Esophagus mucosa (tissue), 1 donor: Measurements from ENCODE around the gene RAPH1. TPM values are rescaled to one million over a fixed set of nuclear protein-coding genes. Genes with fewer than 3 reads are reported as not detected.
"Not testable (repeated sequence)": the region's sequence is repeated elsewhere in the genome, so short reads cannot be mapped to it uniquely, and the experiment has no call there.

Experiments
- ATAC-seq: fragments of 200-7000 bp; cut with Tn5 transposase; one replicate; pipeline ENCODE4 v1.9.1; 2020
- total RNA-seq: library from RNA; stranded (reverse); gene quantifications from one replicate; pipeline ENCODE4 v1.2.4, GENCODE V29; 2023
- donor health status: DM: yes; HTN: yes; CAD: no.

The RAPH1 gene
- total RNA-seq, 1 donor from 2014 or later, result 27.7 TPM

GRCh38 chr2:203432811-203433210 lies 102.3 kb downstream of the RAPH1 start:
- ATAC-seq, result no peak

- ATAC-seq, result no peak
These were observed 103.5 kb downstream of the RAPH1 start for GRCh38 chr2:203431391-203432185.

- not testable (repeated sequence) for ATAC-seq
These were observed 105.5 kb downstream of the RAPH1 start for GRCh38 chr2:203429643-203430042.

- ATAC-seq, result no peak
These were observed 108.0 kb downstream of the RAPH1 start for GRCh38 chr2:203427061-203427460.

GRCh38 chr2:203418271-203418670 lies 116.8 kb downstream of the RAPH1 start:
- ATAC-seq, result no peak

GRCh38 chr2:203413796-203414195 lies 121.3 kb downstream of the RAPH1 start:
- no peak for ATAC-seq

GRCh38 chr2:203412546-203413331 lies 122.4 kb downstream of the RAPH1 start:
- ATAC-seq, result peak; percentile 68

- ATAC-seq, result no peak
These were observed 127.6 kb downstream of the RAPH1 start for GRCh38 chr2:203407496-203407895.

GRCh38 chr2:203404996-203405395 lies 130.1 kb downstream of the RAPH1 start:
- no peak for ATAC-seq

GRCh38 chr2:203400805-203401585 lies 134.1 kb downstream of the RAPH1 start:
- no peak for ATAC-seq

- no peak for ATAC-seq
These were observed 136.1 kb downstream of the RAPH1 start for GRCh38 chr2:203399031-203399430.

GRCh38 chr2:203396667-203397066 lies 138.4 kb downstream of the RAPH1 start:
- no peak for ATAC-seq

GRCh38 chr2:203395858-203396257 lies 139.2 kb downstream of the RAPH1 start:
- no peak for ATAC-seq

- no peak for ATAC-seq
These were observed 140.4 kb downstream of the RAPH1 start for GRCh38 chr2:203394519-203395227.

- not testable (repeated sequence) for ATAC-seq
These were observed 146.9 kb downstream of the RAPH1 start for GRCh38 chr2:203388153-203388552.

- no peak for ATAC-seq
These were observed 152.1 kb downstream of the RAPH1 start for GRCh38 chr2:203383038-203383437.

GRCh38 chr2:203379156-203379555 lies 155.9 kb downstream of the RAPH1 start:
- no peak for ATAC-seq

GRCh38 chr2:203376173-203376572 lies 158.9 kb downstream of the RAPH1 start:
- ATAC-seq, result no peak

- not testable (repeated sequence) for ATAC-seq
These were observed 162.4 kb downstream of the RAPH1 start for GRCh38 chr2:203372706-203373105.

- ATAC-seq, result no peak
These were observed 168.2 kb downstream of the RAPH1 start for GRCh38 chr2:203366639-203367466.

GRCh38 chr2:203361922-203362321 lies 173.2 kb downstream of the RAPH1 start:
- no peak for ATAC-seq
